Measurements from ENCODE around the gene ABCD4. TPM values are rescaled to one million over a fixed set of nuclear protein-coding genes. Genes with fewer than 3 reads are reported as not detected.

The ABCD4 gene
- total RNA-seq, 2 donors from 2014 or later: 29.8 to 51.7 TPM

GRCh38 chr14:74242021-74242779, 60.5 kb downstream of the ABCD4 start:
- no peaks in the 10 kb centered on the region for H3K9me3 ChIP-seq
- no peak for TF ChIP-seq POLR2A (IDR thresholded peaks at IDR 0.05)
- TF ChIP-seq, protein P1, sequence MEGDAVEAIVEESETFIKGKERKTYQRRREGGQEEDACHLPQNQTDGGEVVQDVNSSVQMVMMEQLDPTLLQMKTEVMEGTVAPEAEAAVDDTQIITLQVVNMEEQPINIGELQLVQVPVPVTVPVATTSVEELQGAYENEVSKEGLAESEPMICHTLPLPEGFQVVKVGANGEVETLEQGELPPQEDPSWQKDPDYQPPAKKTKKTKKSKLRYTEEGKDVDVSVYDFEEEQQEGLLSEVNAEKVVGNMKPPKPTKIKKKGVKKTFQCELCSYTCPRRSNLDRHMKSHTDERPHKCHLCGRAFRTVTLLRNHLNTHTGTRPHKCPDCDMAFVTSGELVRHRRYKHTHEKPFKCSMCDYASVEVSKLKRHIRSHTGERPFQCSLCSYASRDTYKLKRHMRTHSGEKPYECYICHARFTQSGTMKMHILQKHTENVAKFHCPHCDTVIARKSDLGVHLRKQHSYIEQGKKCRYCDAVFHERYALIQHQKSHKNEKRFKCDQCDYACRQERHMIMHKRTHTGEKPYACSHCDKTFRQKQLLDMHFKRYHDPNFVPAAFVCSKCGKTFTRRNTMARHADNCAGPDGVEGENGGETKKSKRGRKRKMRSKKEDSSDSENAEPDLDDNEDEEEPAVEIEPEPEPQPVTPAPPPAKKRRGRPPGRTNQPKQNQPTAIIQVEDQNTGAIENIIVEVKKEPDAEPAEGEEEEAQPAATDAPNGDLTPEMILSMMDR (IDR thresholded peaks at IDR 0.05): no peak
- H3K4me3 ChIP-seq: no peak overlapping the region
- peaks cover 26% of the 10 kb centered on the region for H3K4me1 ChIP-seq
- no peak for ATAC-seq
- no peak overlapping the region for H3K27ac ChIP-seq
- WGBS, 2 donors: 18 to 22% methylated on average over 26 to 28 of the region's 28 CpGs
- H3K36me3 ChIP-seq (replicated peaks in 1 of 2; ENCODE audit: insufficient read depth in 1 of 2, low read depth in 2 of 2): no peaks in the 10 kb centered on the region
- no peak for DNase-seq
- intact Hi-C loops (cut with DNase I): no loop called here
- peaks cover 0 to 39% of the 10 kb centered on the region in 2 donors for H3K27me3 ChIP-seq

- Histone ChIP-seq H3K9me3 (no peaks in the 10 kb centered on the region), H3K27me3 (peaks cover 0 to 42% of the 10 kb centered on the region in 2 donors), H3K4me1 (peaks cover 26% of the 10 kb centered on the region), H3K4me3 (no peak overlapping the region), H3K36me3 (replicated peaks in 1 of 2; ENCODE audit: insufficient read depth in 1 of 2, low read depth in 2 of 2) (no peaks in the 10 kb centered on the region), H3K27ac (no peak overlapping the region)
- DNase-seq (no peak), ATAC-seq (no peak)
- 8 to 11% methylated on average over 14 of the region's 14 CpGs for WGBS, 2 donors
- TF ChIP-seq, protein P1 (IDR thresholded peaks at IDR 0.05): no peak
- TF ChIP-seq POLR2A (IDR thresholded peaks at IDR 0.05): no peak
- intact Hi-C loops (cut with DNase I): no loop called here
Observed at GRCh38 chr14:74241652-74242017, 61.1 kb downstream of the ABCD4 start.

GRCh38 chr14:74240794-74241651, 61.7 kb downstream of the ABCD4 start:
- no peak for TF ChIP-seq POLR2A (IDR thresholded peaks at IDR 0.05)
- TF ChIP-seq, protein P1 (IDR thresholded peaks at IDR 0.05): no peak
- Histone ChIP-seq H3K4me3 (no peak overlapping the region), H3K27me3 (peaks cover 0 to 42% of the 10 kb centered on the region in 2 donors), H3K9me3 (no peaks in the 10 kb centered on the region), H3K36me3 (replicated peaks in 1 of 2; ENCODE audit: insufficient read depth in 1 of 2, low read depth in 2 of 2) (no peaks in the 10 kb centered on the region), H3K27ac (no peak overlapping the region), H3K4me1 (peaks cover 26% of the 10 kb centered on the region)
- ATAC-seq (peak; percentile 30), DNase-seq (no peak)
- 2 to 3% methylated on average over 23 to 80 of the region's 80 CpGs for WGBS, 2 donors
- intact Hi-C loops (cut with DNase I): no loop called here

DNA sequence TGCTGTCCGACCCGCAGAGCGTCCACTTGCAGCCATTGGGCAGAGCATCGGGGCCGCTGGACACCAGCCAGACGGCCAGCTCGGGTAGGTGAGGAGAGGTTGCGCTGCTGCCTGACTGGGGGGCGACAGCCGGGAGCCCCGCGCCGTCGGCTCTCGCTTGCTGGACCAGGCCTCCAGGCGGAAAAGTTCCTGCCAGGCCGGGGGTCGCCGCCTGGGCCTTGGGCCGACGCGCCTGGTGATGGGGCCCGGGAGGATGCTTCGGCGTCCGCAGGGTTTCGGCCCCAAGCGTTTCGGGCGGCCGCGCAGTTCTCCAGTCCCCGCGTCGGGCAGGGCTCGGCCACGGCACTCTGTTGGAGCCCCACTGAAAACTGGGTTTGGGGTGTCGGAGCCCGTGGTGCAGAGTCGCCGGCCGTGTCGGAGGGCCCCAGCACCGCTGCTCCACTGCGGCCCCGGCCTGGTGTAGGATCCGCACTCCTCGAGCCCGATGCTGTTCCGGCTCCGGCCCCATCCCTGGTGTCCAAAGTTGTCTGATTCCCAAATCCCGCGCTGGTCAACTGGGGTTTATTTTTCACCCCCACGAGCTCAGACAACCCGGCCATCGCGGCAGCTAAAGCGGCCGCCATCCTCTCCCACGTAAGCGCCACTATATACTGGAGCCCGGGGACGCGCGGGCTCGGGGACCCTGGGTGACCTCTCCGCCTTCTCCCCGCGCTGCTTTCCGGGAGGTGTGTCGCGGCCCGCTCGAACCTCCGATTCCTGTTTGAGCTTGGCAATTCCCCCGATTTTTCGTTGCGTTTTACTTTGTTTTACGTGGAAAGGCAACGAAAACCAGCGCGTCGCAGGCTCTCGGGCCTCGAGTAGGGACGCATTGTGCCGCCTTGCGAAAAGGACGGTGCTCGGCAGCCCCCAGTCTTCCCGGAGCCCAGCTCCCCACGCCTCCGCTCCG, 62.6 kb downstream of the ABCD4 start:
- no peak overlapping the region for H3K27ac ChIP-seq
- TF ChIP-seq, protein P1 (IDR thresholded peaks at IDR 0.05): no peak
- no peak for TF ChIP-seq POLR2A (IDR thresholded peaks at IDR 0.05)
- DNase-seq (no peak), ATAC-seq (peak; percentile 18)
- H3K4me3 ChIP-seq: no peak overlapping the region
- intact Hi-C loops (cut with DNase I): no loop called here
- H3K27me3 ChIP-seq: peaks cover 0 to 42% of the 10 kb centered on the region in 2 donors
- H3K36me3 ChIP-seq (replicated peaks in 1 of 2; ENCODE audit: insufficient read depth in 1 of 2, low read depth in 2 of 2): no peaks in the 10 kb centered on the region
- peaks cover 26% of the 10 kb centered on the region for H3K4me1 ChIP-seq
- H3K9me3 ChIP-seq: no peaks in the 10 kb centered on the region
- 3 to 6% methylated on average over 21 to 92 of the region's 94 CpGs for WGBS, 2 donors

Measured in body of pancreas (tissue), 4 donors.